GM12865 (cell line): ENCODE results near the gene HIVEP2.

ENCODE experiments used
- DNase-seq: peaks from one replicate; pipeline ENCODE4 v3.0.0; 2010; ENCODE audit warnings: low read depth
- H3K4me3 ChIP-seq: 2 replicates; pipeline ENCODE4 v1.5.1; 2011; ENCODE audit warnings: mild to moderate bottlenecking, low read depth, low read length, control low read depth
- CTCF ChIP-seq: IDR thresholded peaks from 2 replicates; pipeline ENCODE4 v1.5.1; 2011; ENCODE audit warnings: low read length, control low read depth, low read depth, inconsistent platforms; ENCODE audit not compliant: insufficient read depth; ENCODE audit errors: missing control alignments

HIVEP2 gene

DNA sequence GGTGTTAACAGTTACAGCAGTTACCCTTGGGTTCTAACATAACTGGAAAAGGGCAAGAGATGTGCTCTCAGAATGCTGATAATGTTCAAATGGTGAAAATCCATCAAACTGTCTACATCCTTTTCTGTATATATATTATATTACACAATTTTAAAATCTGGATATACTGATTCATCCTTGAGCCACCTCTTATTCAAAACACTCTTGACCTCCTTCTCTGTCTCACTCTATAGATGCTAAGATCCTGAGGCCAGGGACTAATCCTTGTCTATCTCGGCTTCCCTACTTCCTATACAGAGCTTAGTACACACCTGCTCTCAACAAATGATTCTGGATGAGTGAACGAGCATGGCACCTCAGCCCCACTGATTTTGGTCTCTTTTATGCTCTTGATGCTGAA is 47.3 kb downstream of the HIVEP2 start:
- DNase-seq, result no peak
- TF ChIP-seq CTCF, result no peak

DNA sequence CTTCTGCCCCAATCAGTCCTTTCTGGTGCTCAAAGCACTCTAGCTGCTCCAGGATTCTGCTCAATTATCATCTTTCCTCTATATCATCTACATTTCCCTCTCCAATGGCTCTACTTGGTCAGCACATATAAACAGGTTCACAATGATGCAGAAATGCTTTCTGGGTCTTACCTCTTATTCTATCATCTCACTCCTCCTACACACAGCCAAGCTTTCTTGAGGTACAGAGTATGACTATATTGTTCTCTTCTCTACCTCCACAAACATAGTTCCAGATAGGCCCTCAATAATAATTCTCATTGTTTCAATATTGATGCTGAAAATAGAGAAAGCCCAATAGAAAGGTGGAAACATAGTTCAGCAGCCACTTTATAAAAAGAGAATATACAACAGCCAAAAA is 48.2 kb downstream of the HIVEP2 start:
- no peak for DNase-seq
- no peak overlapping the region for H3K4me3 ChIP-seq
- TF ChIP-seq CTCF, result no peak

More for the DNA sequence above, 47.3 kb downstream of the HIVEP2 start:
- H3K4me3 ChIP-seq, result no peak overlapping the region

DNA sequence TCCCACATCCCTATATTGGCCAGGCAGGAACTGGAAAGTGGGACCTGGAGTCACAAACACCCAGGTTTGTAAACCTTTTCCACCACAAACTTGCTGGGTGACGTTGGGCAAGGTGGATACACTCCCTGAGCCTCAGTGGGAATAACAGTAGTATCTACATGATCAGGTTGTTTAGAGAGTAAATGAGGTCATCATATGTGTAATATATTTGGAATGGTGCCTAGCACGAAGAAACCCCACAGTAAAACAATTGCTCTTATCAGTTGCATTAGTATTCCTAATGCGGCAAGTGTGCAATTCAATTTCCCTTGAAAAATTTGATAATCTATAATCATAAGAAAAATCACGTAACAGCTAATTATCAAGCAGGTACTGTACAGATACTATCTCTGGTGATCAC is 51.9 kb downstream of the HIVEP2 start:
- TF ChIP-seq CTCF, result no peak
- no peak overlapping the region for H3K4me3 ChIP-seq
- DNase-seq, result no peak

DNA sequence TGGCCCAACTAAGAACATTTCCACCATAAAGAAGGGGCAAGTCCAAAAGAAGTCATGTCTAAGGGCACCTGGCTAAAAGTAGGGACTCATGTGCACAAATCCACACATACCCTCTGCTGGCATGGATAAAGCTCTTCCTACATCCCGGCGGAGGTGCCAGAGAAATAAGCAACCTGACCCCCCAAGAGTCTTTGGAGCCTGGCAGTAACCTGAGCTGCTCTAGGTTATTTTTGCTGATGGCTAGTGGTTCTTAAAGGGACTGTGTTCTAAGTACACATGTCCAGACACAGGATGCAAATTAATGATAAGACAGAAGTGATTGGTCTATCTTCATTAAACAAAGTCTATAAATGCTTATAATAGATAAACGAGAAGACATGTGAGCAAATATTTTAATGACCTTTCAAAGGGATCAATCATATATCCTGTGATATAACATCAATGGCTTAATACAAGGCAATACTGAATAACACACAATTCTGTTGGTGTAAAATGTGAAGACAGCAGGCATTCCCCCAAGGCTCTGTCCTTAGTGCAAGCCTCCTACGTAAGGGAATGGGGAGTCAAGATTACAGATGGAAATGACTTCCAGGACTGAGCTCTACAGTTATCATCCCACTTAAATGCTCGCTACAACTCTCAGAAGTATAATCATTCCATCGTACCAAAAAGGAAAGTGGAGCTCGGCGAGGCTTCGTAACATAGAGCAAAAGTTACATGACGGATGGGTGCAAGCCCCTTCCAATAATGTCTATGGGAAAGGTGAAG is 52.5 kb downstream of the HIVEP2 start:
- H3K4me3 ChIP-seq, result no peak overlapping the region
- DNase-seq, result no peak
- no peak for TF ChIP-seq CTCF

- no peak overlapping the region for H3K4me3 ChIP-seq
Measured at GRCh38 chr6:142891454-142891853, 53.5 kb downstream of the HIVEP2 start.

DNA sequence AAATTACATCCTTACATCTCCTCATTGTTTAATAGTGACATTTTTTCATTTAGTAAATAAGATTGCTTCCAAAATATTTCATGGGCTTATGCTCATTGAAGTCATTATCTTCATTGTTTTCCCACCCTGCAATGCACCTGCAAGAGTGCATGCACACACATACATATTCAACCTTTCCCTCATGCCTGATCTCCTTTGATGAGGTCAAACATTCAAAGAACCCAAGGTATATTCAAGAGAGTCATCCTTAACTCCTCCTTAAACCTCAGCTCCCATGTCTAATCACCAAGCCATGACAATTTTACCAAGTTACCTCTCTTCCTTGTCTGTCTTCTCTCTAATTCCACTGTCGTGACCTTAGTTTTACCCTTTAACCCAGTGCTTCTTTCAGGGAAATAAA is 56.5 kb downstream of the HIVEP2 start:
- no peak for DNase-seq
- no peak for TF ChIP-seq CTCF

More at GRCh38 chr6:142891454-142891853, 53.5 kb downstream of the HIVEP2 start:
- no peak for TF ChIP-seq CTCF
- DNase-seq, result no peak

GRCh38 chr6:142887517-142887916 is 57.5 kb downstream of the HIVEP2 start:
- TF ChIP-seq CTCF, result no peak
- no peak overlapping the region; the same call in 1 of the 2 replicates for H3K4me3 ChIP-seq
- DNase-seq, result no peak

More for the DNA sequence above, 56.5 kb downstream of the HIVEP2 start:
- H3K4me3 ChIP-seq, result no peak overlapping the region
